HG03175 (cell line): ENCODE results near the gene OIT3.
"Not testable (repeated sequence)": the region's sequence is repeated elsewhere in the genome, so short reads cannot be mapped to it uniquely, and the experiment has no call there.

Experiments used
- ATAC-seq: cut with Tn5 transposase; IDR thresholded peaks from one replicate; pipeline ENCODE4 v1.9.1; 2021; ENCODE audit warnings: mild to moderate bottlenecking, moderate library complexity; ENCODE audit not compliant: unreplicated experiment

The OIT3 gene

DNA sequence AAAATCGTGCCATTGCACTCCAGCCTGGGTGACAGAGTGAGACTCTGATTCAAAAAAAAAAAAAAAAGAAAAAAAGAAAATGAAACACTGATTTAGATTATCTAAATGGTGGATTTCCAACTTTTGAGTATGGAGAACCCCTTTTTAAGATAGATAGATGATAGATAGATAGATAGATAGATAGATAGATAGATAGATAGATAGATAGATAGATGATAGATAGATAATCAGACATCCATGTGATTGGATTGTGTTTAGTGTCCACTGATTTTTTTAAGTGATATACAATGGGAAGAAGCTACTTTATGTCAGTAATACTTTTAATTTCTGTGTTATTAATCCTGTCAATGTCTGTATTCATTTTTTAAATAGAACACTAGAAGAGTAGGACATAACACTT, 6.0 kb downstream of the OIT3 start:
- ATAC-seq, result no peak

DNA sequence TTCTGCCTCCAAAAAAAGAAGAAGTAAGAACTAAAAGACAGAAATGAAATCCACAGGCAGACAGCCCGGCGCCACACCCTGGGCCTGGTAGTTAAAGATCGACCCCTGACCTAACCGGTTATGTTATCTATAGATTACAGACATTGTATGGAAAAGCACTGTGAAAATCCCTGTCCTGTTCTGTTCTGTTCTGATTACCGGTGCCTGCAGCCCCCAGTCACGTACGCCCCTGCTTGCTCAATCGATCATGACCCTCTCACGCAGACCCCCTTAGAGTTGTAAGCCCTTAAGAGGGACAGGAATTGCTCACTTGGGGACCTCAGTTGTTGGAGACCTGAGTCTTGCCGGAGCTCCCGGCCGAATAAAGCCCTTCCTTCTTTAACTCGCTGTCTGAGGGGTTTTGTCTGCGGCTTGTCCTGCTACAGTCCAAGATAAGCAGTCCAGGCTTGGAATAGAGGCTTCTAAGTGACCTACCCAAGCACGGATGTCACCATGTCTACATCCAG, 10.5 kb downstream of the OIT3 start:
- ATAC-seq, result not testable (repeated sequence)

DNA sequence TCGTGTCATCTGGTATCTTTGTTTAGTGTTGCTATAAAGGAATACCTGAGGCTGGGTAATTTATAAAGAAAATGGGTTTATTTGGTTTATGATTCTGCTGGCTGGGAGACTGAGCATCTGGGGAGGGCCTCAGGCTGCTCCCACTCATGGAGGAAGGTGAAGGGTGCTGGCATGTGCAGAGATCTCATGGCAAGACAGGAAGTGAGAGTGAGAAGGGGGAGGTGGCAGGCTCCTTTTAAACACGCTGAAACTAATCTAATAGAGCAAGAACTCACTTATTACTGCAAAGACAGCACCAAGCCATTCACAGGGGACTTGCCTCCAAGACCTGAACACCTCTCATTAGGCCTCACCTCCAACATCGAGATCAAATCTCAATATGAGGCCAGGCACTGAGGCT, 11.3 kb downstream of the OIT3 start:
- no peak for ATAC-seq

DNA sequence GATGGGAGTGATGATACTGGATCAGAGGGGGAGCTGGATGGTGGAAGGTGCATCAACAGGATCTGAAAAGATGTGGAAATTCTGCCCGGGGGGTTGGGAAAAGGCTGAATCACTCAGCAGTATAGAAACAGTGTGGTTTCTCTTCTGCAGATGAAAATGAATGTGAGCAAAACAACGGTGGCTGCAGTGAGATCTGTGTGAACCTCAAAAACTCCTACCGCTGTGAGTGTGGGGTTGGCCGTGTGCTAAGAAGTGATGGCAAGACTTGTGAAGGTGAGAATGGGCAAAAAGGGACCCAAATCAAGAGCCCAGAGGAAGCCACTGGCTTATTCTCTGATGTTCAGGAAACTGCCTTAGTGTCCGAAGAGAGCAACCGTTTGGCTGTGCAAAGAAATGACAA, 12.9 kb downstream of the OIT3 start:
- ATAC-seq, result no peak

DNA sequence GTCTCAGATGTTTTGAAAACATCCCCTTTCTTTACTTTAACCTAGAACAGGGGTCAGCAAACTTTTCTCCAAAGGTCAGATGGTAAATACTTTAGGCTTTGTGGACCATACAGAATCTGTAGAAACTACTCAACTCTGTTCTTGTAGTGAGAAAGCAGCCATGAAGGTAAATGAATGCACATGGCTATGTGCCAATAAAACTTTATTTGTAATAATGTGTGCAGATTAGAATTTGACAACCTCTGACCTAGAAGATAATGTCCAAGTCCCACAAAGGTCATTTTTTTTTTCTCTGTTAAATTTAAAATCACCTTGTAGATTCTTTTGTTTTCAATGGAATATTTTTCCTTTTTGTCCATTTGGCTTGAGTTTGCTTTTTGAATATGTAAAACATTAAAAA, 17.2 kb downstream of the OIT3 start:
- no peak for ATAC-seq

DNA sequence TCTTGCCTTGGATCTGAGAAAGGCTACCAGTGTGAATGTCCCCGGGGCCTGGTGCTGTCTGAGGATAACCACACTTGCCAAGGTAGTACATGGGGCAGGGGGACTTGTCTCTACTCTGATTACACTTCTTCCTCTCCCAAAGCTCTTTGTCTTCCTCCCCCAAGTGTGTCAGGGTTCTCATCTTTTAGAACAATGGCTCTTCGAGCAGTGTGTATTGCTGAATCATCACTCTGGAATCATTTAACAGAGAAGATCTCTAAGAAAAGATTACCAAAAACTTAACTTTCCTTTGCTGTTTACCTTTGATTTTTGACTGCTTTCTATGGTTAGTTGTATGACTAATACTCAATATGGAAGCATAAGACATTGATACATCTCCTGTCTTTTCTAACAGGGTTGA, 18.2 kb downstream of the OIT3 start:
- ATAC-seq, result no peak

DNA sequence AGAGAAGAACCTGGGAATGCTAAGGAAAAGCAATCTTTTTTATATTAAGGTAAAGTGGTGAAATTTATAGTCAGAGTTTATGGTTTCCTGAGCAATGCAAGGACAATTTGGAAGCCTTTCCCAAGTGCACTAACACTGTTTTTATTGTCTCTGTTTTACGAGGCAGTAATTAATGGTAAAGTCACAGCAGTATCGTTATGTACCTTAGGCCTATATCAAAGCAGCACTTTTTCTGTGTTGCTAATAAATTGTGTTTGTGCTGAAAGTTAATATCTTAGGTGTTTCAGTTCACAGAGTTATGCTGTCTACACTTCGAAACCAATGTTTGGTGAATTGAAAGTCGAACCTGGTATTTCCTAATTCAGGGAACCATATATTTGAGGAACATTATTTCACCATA, 19.2 kb downstream of the OIT3 start:
- ATAC-seq, result no peak

DNA sequence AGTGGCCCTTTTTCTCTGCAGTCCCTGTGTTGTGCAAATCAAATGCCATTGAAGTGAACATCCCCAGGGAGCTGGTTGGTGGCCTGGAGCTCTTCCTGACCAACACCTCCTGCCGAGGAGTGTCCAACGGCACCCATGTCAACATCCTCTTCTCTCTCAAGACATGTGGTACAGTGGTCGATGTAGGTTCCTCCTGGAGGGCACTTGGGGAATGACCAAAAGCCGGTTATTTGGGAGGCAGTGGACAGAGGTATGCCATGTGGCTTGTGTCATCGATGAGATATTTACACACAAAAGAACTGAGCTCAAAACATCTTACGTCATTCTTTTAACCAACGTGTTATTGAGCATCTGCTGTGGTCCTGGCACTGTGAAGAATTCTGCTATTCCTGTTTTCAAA, 19.7 kb downstream of the OIT3 start:
- no peak for ATAC-seq

DNA sequence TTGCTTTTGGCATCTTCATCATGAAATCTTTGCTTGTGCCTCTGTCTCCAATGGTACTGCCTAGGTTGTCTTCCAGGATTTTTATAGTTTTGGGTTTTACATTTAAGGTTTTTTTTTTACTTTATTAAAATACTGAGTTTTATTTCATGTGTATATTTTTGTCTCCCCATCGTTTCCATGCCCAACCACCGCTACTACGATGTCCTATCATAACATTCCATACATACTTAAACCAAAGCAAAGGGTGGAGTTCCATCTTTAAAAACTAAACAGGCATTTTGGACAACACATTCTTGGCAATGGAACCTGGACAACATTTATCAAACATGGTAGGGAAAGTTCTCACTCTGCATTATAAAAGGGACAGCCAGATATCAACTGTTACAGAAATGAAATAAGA, 23.7 kb downstream of the OIT3 start:
- not testable (repeated sequence) for ATAC-seq

DNA sequence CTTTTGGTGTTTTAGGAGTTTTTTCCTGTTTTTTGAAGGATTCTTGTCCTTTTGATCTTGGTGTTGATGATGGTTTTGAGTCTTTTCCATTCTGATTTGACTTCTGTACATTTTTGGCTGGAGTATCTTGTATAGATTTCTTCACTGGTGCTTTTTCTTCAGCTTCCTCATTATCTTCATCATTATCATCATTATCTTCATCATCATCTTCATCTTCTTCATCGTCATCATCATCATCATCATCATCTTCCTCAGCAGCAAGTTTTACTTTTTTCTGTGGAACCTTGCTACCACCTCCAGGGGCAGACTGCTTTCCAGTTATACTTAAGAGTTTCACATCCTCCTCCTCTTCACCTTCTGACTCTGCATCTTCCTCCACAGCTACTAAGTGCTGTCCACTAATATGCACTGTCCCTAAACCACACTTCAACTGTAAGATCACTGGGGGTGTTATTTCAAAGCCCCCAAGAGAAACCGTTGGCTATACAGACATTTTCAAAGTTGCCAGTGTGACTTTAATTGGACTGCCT, 24.3 kb downstream of the OIT3 start:
- not testable (repeated sequence) for ATAC-seq

DNA sequence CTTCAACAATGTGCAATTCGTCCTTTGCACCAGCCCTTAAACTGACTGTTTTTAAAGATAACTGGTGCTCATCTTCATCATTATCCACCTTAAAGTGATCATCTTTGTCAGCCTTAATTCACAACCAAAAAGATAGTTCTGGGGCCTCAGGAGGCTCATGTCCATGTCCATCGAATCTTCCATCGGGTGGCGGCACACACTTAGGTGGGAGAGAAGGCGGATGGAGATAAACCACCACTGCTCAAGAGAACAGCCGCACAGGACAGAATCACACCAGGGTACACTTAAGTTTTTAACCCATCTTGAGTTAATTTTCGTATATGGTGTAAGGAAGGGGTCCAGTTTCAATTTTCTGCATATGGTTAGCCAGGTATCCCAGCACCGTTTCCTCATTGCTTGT, 24.8 kb downstream of the OIT3 start:
- ATAC-seq, result no peak

DNA sequence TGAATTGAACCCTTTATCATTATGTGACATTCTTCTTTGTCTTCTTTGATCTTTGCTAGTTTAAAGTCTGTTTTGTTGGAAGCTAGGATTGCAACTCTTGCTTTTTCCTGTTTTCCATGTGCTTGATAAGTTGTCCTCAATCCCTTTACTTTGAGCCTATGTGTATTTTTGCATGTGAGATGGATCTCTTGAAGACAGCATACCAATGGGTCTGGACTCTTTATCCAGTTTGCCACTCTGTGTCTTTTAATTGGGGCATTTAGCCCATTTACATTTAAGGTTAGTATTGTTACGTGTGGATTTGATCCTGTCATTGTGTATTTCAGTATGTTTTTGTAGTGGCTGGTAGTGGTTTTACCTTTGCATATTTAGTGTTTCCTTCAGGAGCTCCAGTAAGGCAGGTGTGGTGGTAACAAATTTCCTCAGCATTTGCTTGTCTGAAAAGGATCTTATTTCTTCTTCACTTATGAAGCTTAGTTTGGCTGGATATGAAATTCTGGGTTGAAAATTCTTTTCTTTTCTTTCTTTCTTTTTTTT, 27.7 kb downstream of the OIT3 start:
- not testable (repeated sequence) for ATAC-seq

DNA sequence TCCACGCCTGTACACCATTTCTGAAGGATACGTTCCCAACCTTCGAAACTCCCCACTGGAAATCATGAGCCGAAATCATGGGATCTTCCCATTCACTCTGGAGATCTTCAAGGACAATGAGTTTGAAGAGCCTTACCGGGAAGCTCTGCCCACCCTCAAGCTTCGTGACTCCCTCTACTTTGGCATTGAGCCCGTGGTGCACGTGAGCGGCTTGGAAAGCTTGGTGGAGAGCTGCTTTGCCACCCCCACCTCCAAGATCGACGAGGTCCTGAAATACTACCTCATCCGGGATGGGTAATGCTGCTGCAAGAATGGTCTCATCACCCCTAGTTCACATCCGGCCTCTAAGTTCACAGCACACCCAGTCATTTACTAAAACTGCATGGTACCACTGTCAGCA, 30.8 kb downstream of the OIT3 start:
- no peak for ATAC-seq

DNA sequence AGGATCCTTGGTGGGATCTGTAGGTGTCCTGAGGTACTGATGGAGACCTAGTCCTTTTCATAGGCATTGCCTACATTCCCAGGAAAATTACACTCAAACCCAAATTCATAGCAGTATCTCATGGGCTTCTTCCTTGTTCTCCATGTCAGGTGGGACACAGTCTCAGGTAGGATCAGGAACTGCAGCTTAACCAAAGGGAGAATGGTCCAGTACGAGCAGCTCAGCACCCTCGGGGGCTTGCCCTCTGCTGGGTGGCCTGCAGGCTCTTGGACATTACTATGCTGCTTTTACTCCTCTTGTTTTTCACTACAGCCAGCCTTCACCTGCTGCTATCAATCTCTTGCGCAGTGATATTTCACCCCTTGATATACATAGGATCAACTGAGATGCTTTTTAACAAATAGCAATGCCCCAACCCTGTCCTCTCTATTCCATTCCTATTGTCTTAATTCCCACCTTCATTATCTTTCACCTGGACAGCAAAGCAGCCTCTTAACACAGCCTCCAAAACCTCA, 32.5 kb downstream of the OIT3 start:
- ATAC-seq, result no peak

DNA sequence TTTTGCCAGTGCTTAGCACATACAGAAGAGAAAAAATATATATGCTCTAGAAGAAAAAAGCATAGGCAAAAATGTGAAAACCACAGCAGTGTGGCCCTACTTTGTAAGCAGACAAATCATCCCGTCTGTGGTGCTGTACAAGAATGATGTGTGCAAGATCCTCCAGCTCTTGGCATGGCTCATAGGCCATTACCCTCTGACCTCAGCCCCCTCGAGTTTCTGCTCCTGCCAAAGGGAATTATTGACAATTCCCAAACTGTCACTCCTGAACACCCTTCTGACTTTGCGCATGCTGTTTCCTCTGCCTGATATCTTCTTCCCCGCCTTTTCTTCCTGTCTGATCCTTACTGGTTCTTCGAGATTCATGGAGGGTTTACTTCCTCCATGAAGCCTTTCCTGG, 33.9 kb downstream of the OIT3 start:
- no peak for ATAC-seq

DNA sequence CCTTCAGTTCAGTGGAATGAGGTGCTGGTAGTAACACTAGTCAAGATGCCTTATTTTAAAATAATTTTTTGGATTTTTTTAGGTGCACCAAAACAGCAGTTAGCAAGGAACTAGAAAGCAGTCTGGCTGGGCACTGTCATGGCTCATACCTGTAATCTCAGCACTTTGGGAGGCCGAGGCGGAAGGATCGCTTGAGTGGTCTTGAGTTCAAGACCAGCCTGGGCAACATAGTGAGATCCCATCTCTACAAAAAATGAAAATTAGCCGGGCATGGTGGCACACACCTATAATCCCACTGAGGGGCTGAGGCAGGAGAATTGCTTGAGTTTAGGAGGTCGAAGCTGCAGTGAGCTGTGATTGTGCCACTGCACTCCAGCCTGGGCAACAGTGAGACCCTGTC, 35.3 kb downstream of the OIT3 start:
- ATAC-seq, result no peak

DNA sequence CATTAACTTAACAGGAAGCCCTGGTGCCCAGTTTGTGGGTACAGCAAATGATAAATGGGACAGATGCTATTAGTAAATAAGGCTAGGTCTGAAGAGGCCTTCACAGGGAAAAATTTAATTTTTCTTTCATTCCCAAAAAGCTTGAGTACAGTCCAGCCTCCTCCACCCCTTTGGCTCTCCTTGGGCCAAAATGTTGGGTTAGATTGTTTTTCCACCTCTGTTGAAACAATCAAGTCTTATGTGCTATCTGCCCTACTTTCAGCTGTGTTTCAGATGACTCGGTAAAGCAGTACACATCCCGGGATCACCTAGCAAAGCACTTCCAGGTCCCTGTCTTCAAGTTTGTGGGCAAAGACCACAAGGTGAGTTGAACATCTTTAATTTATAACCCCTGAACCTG, 36.7 kb downstream of the OIT3 start:
- no peak for ATAC-seq

DNA sequence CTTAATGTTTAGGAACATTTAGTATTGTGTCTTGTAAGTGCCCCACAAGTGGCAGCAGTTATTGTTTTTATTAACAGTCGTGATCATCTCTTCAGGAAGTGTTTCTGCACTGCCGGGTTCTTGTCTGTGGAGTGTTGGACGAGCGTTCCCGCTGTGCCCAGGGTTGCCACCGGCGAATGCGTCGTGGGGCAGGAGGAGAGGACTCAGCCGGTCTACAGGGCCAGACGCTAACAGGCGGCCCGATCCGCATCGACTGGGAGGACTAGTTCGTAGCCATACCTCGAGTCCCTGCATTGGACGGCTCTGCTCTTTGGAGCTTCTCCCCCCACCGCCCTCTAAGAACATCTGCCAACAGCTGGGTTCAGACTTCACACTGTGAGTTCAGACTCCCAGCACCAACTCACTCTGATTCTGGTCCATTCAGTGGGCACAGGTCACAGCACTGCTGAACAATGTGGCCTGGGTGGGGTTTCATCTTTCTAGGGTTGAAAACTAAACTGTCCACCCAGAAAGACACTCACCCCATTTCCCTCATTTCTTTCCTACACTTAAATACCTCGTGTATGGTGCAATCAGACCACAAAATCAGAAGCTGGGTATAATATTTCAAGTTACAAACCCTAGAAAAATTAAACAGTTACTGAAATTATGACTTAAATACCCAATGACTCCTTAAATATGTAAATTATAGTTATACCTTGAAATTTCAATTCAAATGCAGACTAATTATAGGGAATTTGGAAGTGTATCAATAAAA, 38.9 kb downstream of the OIT3 start:
- ATAC-seq, result no peak

DNA sequence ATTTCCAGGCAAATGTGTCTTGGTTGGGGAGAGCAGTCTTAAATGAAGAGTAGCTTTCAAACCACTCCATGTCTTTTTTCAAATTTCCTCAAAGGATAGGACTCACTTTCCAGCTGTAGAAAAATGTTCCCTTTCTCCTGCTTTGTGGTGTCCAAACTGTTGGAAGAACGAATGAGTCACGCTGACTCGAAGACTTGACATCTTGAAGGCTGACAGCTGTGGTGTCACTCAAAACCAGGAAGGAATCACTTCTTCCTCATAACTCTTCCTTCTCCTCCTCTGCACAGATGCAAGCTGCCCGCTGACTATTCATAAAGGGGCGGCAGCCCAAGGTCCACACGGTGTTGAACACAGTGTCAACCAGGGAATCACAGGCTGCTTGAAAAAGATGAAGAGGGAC, 41.8 kb downstream of the OIT3 start:
- no peak for ATAC-seq

DNA sequence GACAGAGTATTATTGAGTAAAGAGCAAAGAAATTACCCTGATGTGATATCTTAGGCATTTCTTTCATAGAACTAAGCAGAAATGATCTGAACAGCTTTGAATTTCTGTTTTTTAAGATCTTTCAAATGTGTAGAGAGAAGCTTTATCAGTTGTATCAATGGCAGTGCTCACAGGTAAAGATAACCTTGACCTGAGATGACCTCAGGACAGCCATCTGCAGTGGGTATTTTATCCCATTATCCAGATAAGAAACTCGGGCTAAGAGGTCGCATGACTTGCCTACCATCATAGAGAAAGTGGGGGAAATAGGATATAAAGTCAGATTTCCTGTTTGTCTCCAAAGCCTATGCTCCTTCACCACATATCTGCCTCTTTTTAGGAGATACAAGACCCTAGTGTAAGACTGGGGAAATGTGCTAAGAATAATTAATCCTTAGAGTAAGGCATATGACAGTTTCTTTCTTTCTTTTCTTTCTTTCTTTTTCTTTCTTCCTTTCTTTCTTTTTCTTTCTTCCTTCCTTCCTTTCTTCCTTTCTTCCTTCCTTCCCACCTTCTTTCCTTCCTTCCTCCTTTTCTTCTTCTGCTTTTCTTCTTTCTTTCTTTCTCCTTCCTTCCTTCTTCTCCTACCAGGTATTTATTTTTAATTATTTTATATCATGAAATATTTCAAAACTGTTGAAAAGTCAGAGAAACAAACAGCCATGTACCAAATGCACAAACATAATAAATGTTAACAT, 50.1 kb downstream of the OIT3 start:
- no peak for ATAC-seq

DNA sequence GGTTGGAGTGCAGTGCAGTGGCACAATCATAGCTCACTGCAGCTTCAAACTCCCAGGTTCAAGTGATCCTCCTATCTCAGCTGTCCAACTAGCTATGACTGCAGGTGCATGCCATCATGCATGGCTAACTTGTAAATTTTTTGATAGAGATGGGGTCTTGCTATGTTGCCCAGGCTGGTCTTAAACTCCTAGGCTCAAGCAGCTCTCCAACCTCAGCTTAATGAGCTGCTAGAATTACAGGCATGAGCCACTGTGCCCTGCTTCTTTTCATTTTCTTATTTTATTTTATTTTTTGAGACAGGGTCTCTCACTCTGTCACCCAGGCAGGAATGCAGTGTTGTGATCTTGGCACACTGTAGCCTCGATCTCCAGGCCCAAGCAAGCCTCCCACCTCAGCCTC, 53.4 kb downstream of the OIT3 start:
- no peak for ATAC-seq

DNA sequence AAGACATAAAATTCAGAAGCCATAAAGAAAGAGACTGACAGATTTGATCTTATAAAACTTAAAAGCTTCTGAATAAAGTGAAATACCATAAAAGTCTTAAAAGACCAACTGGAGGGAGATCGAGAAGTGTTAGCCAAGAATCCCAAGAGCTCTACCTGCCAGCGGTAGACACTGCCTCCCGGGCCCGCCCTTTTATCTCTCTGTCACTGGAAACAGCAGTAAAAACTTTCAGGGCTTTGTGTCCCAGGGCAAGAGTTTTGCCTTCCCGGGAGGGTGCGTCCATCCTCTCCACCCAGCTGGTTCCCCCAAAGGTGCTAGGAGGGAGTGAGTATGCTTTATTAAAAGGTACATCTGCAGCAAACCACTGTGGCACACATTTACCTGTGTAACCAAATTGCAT, 55.2 kb downstream of the OIT3 start:
- no peak for ATAC-seq
